Liver (tissue), 9 donors: ENCODE results near the gene THADA. TPM values are rescaled to one million over a fixed set of nuclear protein-coding genes. Genes with fewer than 3 reads are reported as not detected.

ENCODE experiments used
- DNase-seq: peaks from one replicate; pipeline ENCODE4 v3.0.0-alpha.2; 2017; ENCODE audit warnings: low spot score
- H3K27ac ChIP-seq, 2 donors: one replicate each; pipeline ENCODE4 v1.7.0; 2013; ENCODE audit warnings: inconsistent platforms in 2 of 2, low read length in 2 of 2, control low read depth in 1 of 2, low read depth in 1 of 2, mild to moderate bottlenecking in 1 of 2
- H3K27me3 ChIP-seq, 4 donors: one replicate each; pipeline versions ENCODE4 v1.6.1 to v1.7.0; 2013; ENCODE audit warnings: low read length in 3 of 4, inconsistent platforms in 1 of 4, mild to moderate bottlenecking in 1 of 4, moderate library complexity in 1 of 4; ENCODE audit not compliant: control insufficient read depth in 4 of 4, insufficient read depth in 4 of 4
- H3K36me3 ChIP-seq, 4 donors: one replicate each; pipeline versions ENCODE4 v1.6.1 to v1.7.0; 2013; ENCODE audit warnings: low read length in 3 of 4, mild to moderate bottlenecking in 3 of 4, low read depth in 1 of 4, moderate library complexity in 1 of 4; ENCODE audit not compliant: control insufficient read depth in 4 of 4, insufficient read depth in 3 of 4
- H3K4me1 ChIP-seq, 4 donors: one replicate each; pipeline versions ENCODE4 v1.6.1 to v1.7.0; 2013; ENCODE audit warnings: low read length in 3 of 4, mild to moderate bottlenecking in 3 of 4, moderate library complexity in 1 of 4; ENCODE audit not compliant: control insufficient read depth in 4 of 4, insufficient read depth in 4 of 4
- H3K4me3 ChIP-seq, 3 donors: one replicate each; pipeline versions ENCODE4 v1.6.1 to v1.7.0; 2013; ENCODE audit warnings: low read length in 3 of 3, control low read depth in 1 of 3, low read depth in 1 of 3, mild to moderate bottlenecking in 1 of 3
- H3K9ac ChIP-seq, 2 donors: one replicate each; pipeline ENCODE4 v1.7.0; 2013; ENCODE audit warnings: low read length in 2 of 2, mild to moderate bottlenecking in 2 of 2, moderate library complexity in 2 of 2, control low read depth in 1 of 2, low read depth in 1 of 2
- H3K9me3 ChIP-seq, 4 donors: one replicate each; pipeline versions ENCODE4 v1.6.1 to v1.7.0; 2013; ENCODE audit warnings: low read length in 3 of 4; ENCODE audit not compliant: control insufficient read depth in 4 of 4
- ATF3 ChIP-seq: IDR thresholded peaks from 2 replicates; pipeline ENCODE4 v1.6.1; 2016; ENCODE audit warnings: antibody characterized with exemption
- CTCF ChIP-seq: fragments of 150-350 bp; IDR thresholded peaks from 2 replicates; pipeline ENCODE4 v1.5.1; 2017; ENCODE audit warnings: improper control_type of control experiment, low read depth, low read length; ENCODE audit not compliant: missing input control
- EGR1 ChIP-seq, 2 donors: IDR thresholded peaks; 2 replicates each; pipeline ENCODE4 v1.6.1; 2016 to 2018; ENCODE audit warnings: antibody characterized with exemption in 2 of 2, low read depth in 2 of 2
- FOXA1 ChIP-seq: IDR thresholded peaks from 2 replicates; pipeline ENCODE4 v1.6.1; 2016; ENCODE audit warnings: antibody characterized with exemption
- FOXA2 ChIP-seq: IDR thresholded peaks from 2 replicates; pipeline ENCODE4 v1.6.1; 2016; ENCODE audit warnings: antibody characterized with exemption
- GABPA ChIP-seq, 2 donors: IDR thresholded peaks in 1 of 2; conservative IDR thresholded peaks in 1 of 2; 2 replicates each; pipeline ENCODE4 v1.6.1; 2016; ENCODE audit warnings: antibody characterized with exemption in 2 of 2, mild to moderate bottlenecking in 1 of 2, moderate library complexity in 1 of 2
- HNF4A ChIP-seq, 2 donors: conservative IDR thresholded peaks; 2 replicates each; pipeline ENCODE4 v1.6.1; 2016; ENCODE audit warnings: antibody characterized with exemption in 2 of 2, mild to moderate bottlenecking in 2 of 2
- HNF4G ChIP-seq: IDR thresholded peaks from 2 replicates; pipeline ENCODE4 v1.6.1; 2016; ENCODE audit warnings: antibody characterized with exemption
- JUND ChIP-seq, 2 donors: IDR thresholded peaks; 2 replicates each; pipeline ENCODE4 v1.6.1; 2016; ENCODE audit warnings: antibody characterized with exemption in 2 of 2
- MAX ChIP-seq: IDR thresholded peaks from 2 replicates; pipeline ENCODE4 v1.6.1; 2016; ENCODE audit warnings: antibody characterized with exemption
- NR2F2 ChIP-seq: IDR thresholded peaks from 2 replicates; pipeline ENCODE4 v1.6.1; 2016; ENCODE audit warnings: antibody characterized with exemption
- RAD21 ChIP-seq, 2 donors: IDR thresholded peaks; 2 replicates each; pipeline ENCODE4 v1.6.1; 2016; ENCODE audit warnings: antibody characterized with exemption in 2 of 2, mild to moderate bottlenecking in 2 of 2
- REST ChIP-seq: IDR thresholded peaks from 2 replicates; pipeline ENCODE4 v1.6.1; 2016; ENCODE audit warnings: antibody characterized with exemption, mild to moderate bottlenecking
- RXRA ChIP-seq, 2 donors: IDR thresholded peaks; 2 replicates each; pipeline ENCODE4 v1.6.1; 2017 to 2018; ENCODE audit warnings: antibody characterized with exemption in 2 of 2, mild to moderate bottlenecking in 1 of 2
- SP1 ChIP-seq: IDR thresholded peaks from 2 replicates; pipeline ENCODE4 v1.6.1; 2018; ENCODE audit warnings: antibody characterized with exemption, mild to moderate bottlenecking
- TAF1 ChIP-seq: conservative IDR thresholded peaks from 2 replicates; pipeline ENCODE4 v1.6.1; 2016; ENCODE audit warnings: antibody characterized with exemption, mild to moderate bottlenecking
- YY1 ChIP-seq: IDR thresholded peaks from 2 replicates; pipeline ENCODE4 v1.6.1; 2016; ENCODE audit warnings: antibody characterized with exemption, mild to moderate bottlenecking
- ZBTB33 ChIP-seq: IDR thresholded peaks from 2 replicates; pipeline ENCODE4 v1.6.1; 2016; ENCODE audit warnings: antibody characterized with exemption
- whole genome bisulfite sequencing: extraction: QIAGEN DNeasy Blood & Tissue Kit; methylation state at CpG from one replicate; pipeline ENCODE4 v1.1.7; 2013; 5-methylcytosine and 5-hydroxymethylcytosine counted together
- polyA plus RNA-seq, 2 donors: library from polyadenylated mRNA; stranded (reverse) in 1 of 2; unstranded in 1 of 2; fragments of 200-250 nt in 1 of 2; fragments of >200 nt in 1 of 2; fragmentation: Nextera tagmentation in 1 of 2; extraction: Ambion mirVana in 1 of 2; gene quantifications; one replicate each; pipeline versions ENCODE4 v1.2.1 to v1.2.3, GENCODE V29; 2013 to 2015
- total RNA-seq, 2 donors: library from RNA; depleted of rRNA; stranded (reverse); fragments of >200 nt; gene quantifications; one replicate each; pipeline ENCODE4 v1.2.3, GENCODE V29; 2014
- donor health status: healthy.
- donor health status: healthy.
- donor health status: healthy.
- donor health status: healthy.
- donor health status: healthy.

THADA gene
- total and polyA plus RNA-seq, 4 donors = 12.0 to 37.2 (median 22.3) TPM

GRCh38 chr2:43346602-43347567 is 249.0 kb downstream of the THADA start:
- H3K27ac ChIP-seq = peak overlapping the region; percentile 6 to 19
- WGBS = 82% methylated on average over 13 of the region's 13 CpGs
- H3K4me1 ChIP-seq = peaks cover 10 to 40% (median 20%) of the 10 kb centered on the region in 4 donors
- H3K27me3 ChIP-seq = no peaks in the 10 kb centered on the region
- no peak overlapping the region for H3K9ac ChIP-seq
- TF ChIP-seq HNF4G (no peak), FOXA2 (no peak), ATF3 (no peak), FOXA1 (no peak), ZBTB33 (no peak), RXRA (IDR thresholded peaks at IDR 0.05) (no peak), GABPA (IDR thresholded peaks at IDR 0.05 in 1 of 2, conservative IDR thresholded peaks at IDR 0.05 in 1 of 2) (no peak), MAX (no peak), CTCF (no peak), REST (no peak), HNF4A (conservative IDR thresholded peaks at IDR 0.05) (no peak), JUND (IDR thresholded peaks at IDR 0.05) (no peak), NR2F2 (no peak), YY1 (no peak), EGR1 (IDR thresholded peaks at IDR 0.05; ENCODE audit: low read depth in 2 of 2) (no peak), RAD21 (IDR thresholded peaks at IDR 0.05) (no peak), TAF1 (no peak), SP1 (no peak)
- DNase-seq = no peak
- no peaks in the 10 kb centered on the region for H3K36me3 ChIP-seq
- H3K9me3 ChIP-seq = no peaks in the 10 kb centered on the region
- H3K4me3 ChIP-seq = no peak overlapping the region
